IMR-90 (cell line): Measurements from ENCODE around the gene DIO1. TPM values are rescaled to one million over a fixed set of nuclear protein-coding genes. Genes with fewer than 3 reads are reported as not detected.
A peak's percentile ranks its signal among the peaks of the same experiment; 100 is the strongest.

Experiments
- ATAC-seq: fragments of 200-7000 bp; cut with Tn5 transposase; 2 replicates; pipeline ENCODE4 v1.9.1; 2020; ENCODE audit warnings: low read depth, mild to moderate bottlenecking, moderate library complexity
- BruUV-seq: library from RNA; stranded (reverse); fragments of 400-500 nt; replicated peaks from 2 replicates; lab custom pipeline; 2021; lab: Mats Ljungman, UMichigan
- CTCF ChIA-PET: fragments of 300-600 bp; formaldehyde crosslinking; extraction: SDS; loops from one replicate; lab custom pipeline; 2021; ENCODE audit warnings: antibody characterized with exemption; lab: Yijun Ruan, JAX
- POLR2A ChIA-PET: fragments of 300-600 bp; sonication (Branson Sonifier 250); formaldehyde crosslinking; loops from one replicate; lab custom pipeline; 2022; ENCODE audit warnings: antibody characterized with exemption; ENCODE audit not compliant: unreplicated experiment; lab: Charles Lee
- DNase-seq: peaks from one replicate; pipeline ENCODE4 v3.0.0; 2013
- H2AFZ ChIP-seq: replicated peaks from 2 replicates; pipeline ENCODE3; 2013; ENCODE audit warnings: low read length, mild to moderate bottlenecking; ENCODE audit not compliant: poor library complexity
- H2AK5ac ChIP-seq: 2 replicates; pipeline ENCODE4 v1.6.1; 2013; ENCODE audit warnings: low read depth, low read length, inconsistent platforms
- H2AK9ac ChIP-seq: replicated peaks from 2 replicates; pipeline ENCODE3; 2013; ENCODE audit warnings: mild to moderate bottlenecking, low read depth, low read length, moderate library complexity; ENCODE audit not compliant: poor library complexity
- H2BK120ac ChIP-seq: 2 replicates; pipeline ENCODE4 v1.6.1; 2013; ENCODE audit warnings: low read depth, low read length, inconsistent platforms
- H2BK15ac ChIP-seq: 3 replicates; pipeline ENCODE4 v1.6.1; 2013; ENCODE audit warnings: low read depth, low read length, inconsistent platforms
- H2BK20ac ChIP-seq: 2 replicates; pipeline ENCODE4 v1.6.1; 2013; ENCODE audit warnings: low read depth, mild to moderate bottlenecking, inconsistent platforms, low read length, moderate library complexity
- H2BK5ac ChIP-seq: 2 replicates; pipeline ENCODE4 v1.6.1; 2013; ENCODE audit warnings: mild to moderate bottlenecking, low read depth, low read length, inconsistent platforms; ENCODE audit not compliant: poor library complexity, severe bottlenecking
- H3K14ac ChIP-seq: replicated peaks from 2 replicates; pipeline ENCODE4 v1.6.1; 2013; ENCODE audit warnings: low read depth, low read length, inconsistent platforms
- H3K18ac ChIP-seq: 2 replicates; pipeline ENCODE4 v1.6.1; 2013; ENCODE audit warnings: low read depth, low read length, control low read depth
- H3K23ac ChIP-seq: 2 replicates; pipeline ENCODE4 v1.6.1; 2013; ENCODE audit warnings: low read depth, low read length, inconsistent platforms
- H3K27ac ChIP-seq: 2 replicates; pipeline ENCODE4 v1.5.1; 2013; ENCODE audit warnings: mild to moderate bottlenecking, control low read depth, low read length; ENCODE audit not compliant: insufficient read depth
- H3K27me3 ChIP-seq: 2 replicates; pipeline ENCODE4 v1.6.1; 2013; ENCODE audit warnings: low read length; ENCODE audit not compliant: control insufficient read depth, insufficient read depth
- H3K36me3 ChIP-seq: 2 replicates; pipeline ENCODE4 v1.6.1; 2013; ENCODE audit warnings: low read length, mixed read lengths; ENCODE audit not compliant: control insufficient read depth, insufficient read depth
- H3K4ac ChIP-seq: 2 replicates; pipeline ENCODE4 v1.6.1; 2013; ENCODE audit warnings: low read depth, low read length, inconsistent platforms
- H3K4me1 ChIP-seq: 2 replicates; pipeline ENCODE4 v1.6.1; 2013; ENCODE audit warnings: low read length, mixed read lengths; ENCODE audit not compliant: control insufficient read depth, insufficient read depth
- H3K4me2 ChIP-seq: 2 replicates; pipeline ENCODE4 v1.6.1; 2013; ENCODE audit warnings: low read depth, mild to moderate bottlenecking, control low read depth, low read length, moderate library complexity
- H3K4me3 ChIP-seq: 2 replicates; pipeline ENCODE4 v1.5.1; 2013; ENCODE audit warnings: low read depth, mild to moderate bottlenecking, control low read depth, low read length, moderate library complexity; ENCODE audit not compliant: insufficient read depth
- H3K56ac ChIP-seq: 2 replicates; pipeline ENCODE4 v1.6.1; 2013; ENCODE audit warnings: low read length, inconsistent platforms; ENCODE audit not compliant: insufficient read depth; ENCODE audit errors: extremely low read depth
- H3K79me1 ChIP-seq, 2 experiments: 2 replicates each; pipeline ENCODE4 v1.6.1; 2013; ENCODE audit warnings: low read length in 2 of 2, inconsistent platforms in 1 of 2, low read depth in 1 of 2
- H3K9ac ChIP-seq: 2 replicates; pipeline ENCODE4 v1.6.1; 2013; ENCODE audit warnings: low read depth, low read length, control low read depth
- H3K9me1 ChIP-seq: 2 replicates; pipeline ENCODE4 v1.6.1; 2013; ENCODE audit warnings: low read length, inconsistent platforms; ENCODE audit not compliant: insufficient read depth
- H3K9me3 ChIP-seq: 2 replicates; pipeline ENCODE4 v1.6.1; 2013; ENCODE audit warnings: low read length; ENCODE audit not compliant: control insufficient read depth, insufficient read depth
- H4K20me1 ChIP-seq: 2 replicates; pipeline ENCODE4 v1.6.1; 2013; ENCODE audit warnings: low read length, inconsistent platforms; ENCODE audit not compliant: insufficient read depth
- H4K5ac ChIP-seq: 2 replicates; pipeline ENCODE4 v1.6.1; 2013; ENCODE audit warnings: mild to moderate bottlenecking, low read depth, low read length, control low read depth
- H4K8ac ChIP-seq, 2 experiments: 2 replicates each; pipeline ENCODE4 v1.6.1; 2013; ENCODE audit warnings: low read depth in 2 of 2, low read length in 2 of 2, control low read depth in 1 of 2, inconsistent platforms in 1 of 2
- H4K91ac ChIP-seq: 2 replicates; pipeline ENCODE4 v1.6.1; 2013; ENCODE audit warnings: low read depth, low read length, inconsistent platforms; ENCODE audit not compliant: insufficient read depth
- BHLHE40 ChIP-seq: fragments of 150-350 bp; IDR thresholded peaks from 2 replicates; pipeline ENCODE4 v1.6.1; 2016; ENCODE audit warnings: mild to moderate bottlenecking, low read depth, low read length
- CEBPB ChIP-seq: IDR thresholded peaks from 2 replicates; pipeline ENCODE4 v1.6.1; 2012; ENCODE audit warnings: low read depth, low read length, improper control_type of control experiment
- CHD1 ChIP-seq: IDR thresholded peaks from 2 replicates; pipeline ENCODE4 v1.6.1; 2012; ENCODE audit warnings: low read depth, low read length, improper control_type of control experiment
- CTCF ChIP-seq: conservative IDR thresholded peaks from 2 replicates; pipeline ENCODE4 v1.5.1; 2012; ENCODE audit warnings: mild to moderate bottlenecking, low read depth, low read length, improper control_type of control experiment
- ELK1 ChIP-seq: fragments of 150-350 bp; IDR thresholded peaks from 2 replicates; pipeline ENCODE4 v1.6.1; 2016; ENCODE audit warnings: low read depth, mild to moderate bottlenecking, low read length, moderate library complexity, borderline replicate concordance
- FOS ChIP-seq: fragments of 150-350 bp; IDR thresholded peaks from 2 replicates; pipeline ENCODE4 v1.6.1; 2016; ENCODE audit warnings: low read depth, low read length
- MAFK ChIP-seq: IDR thresholded peaks from 2 replicates; pipeline ENCODE4 v1.6.1; 2012; ENCODE audit warnings: low read depth, low read length, improper control_type of control experiment
- MAZ ChIP-seq: IDR thresholded peaks from 2 replicates; pipeline ENCODE4 v1.6.1; 2012; ENCODE audit warnings: low read depth, mild to moderate bottlenecking, low read length, improper control_type of control experiment, moderate library complexity, borderline replicate concordance
- MXI1 ChIP-seq: IDR thresholded peaks from 2 replicates; pipeline ENCODE4 v1.6.1; 2012; ENCODE audit warnings: low read depth, mild to moderate bottlenecking, low read length, moderate library complexity, borderline replicate concordance
- NFE2L2 ChIP-seq: fragments of 150-350 bp; IDR thresholded peaks from 2 replicates; pipeline ENCODE4 v1.6.1; 2016; ENCODE audit warnings: low read depth, mild to moderate bottlenecking, low read length
- RFX5 ChIP-seq: IDR thresholded peaks from 2 replicates; pipeline ENCODE4 v1.8.0; 2012; ENCODE audit warnings: low read depth, mild to moderate bottlenecking, low read length, moderate library complexity
- SMC3 ChIP-seq: fragments of 150-350 bp; IDR thresholded peaks from 2 replicates; pipeline ENCODE4 v1.6.1; 2016; ENCODE audit warnings: low read depth, mild to moderate bottlenecking, antibody characterized with exemption, low read length, moderate library complexity
- USF2 ChIP-seq: fragments of 150-350 bp; IDR thresholded peaks from 2 replicates; pipeline ENCODE4 v1.6.1; 2017; ENCODE audit warnings: mild to moderate bottlenecking, antibody characterized with exemption, low read length, low read depth
- WGBS, 2 experiments: methylation state at CpG; one replicate each; pipeline versions ENCODE4 v1.1.5 to v1.1.7; 2013; ENCODE audit warnings: missing lambda C conversion rate in 2 of 2; ENCODE audit not compliant: insufficient read length in 1 of 2; ENCODE audit errors: extremely low coverage in 2 of 2; 5-methylcytosine and 5-hydroxymethylcytosine counted together
- dilution Hi-C: fragments of 300-500 bp; cut with HindIII; formaldehyde crosslinking; loops from one replicate; pipeline ENCODE4 v1.14.3; 2018; ENCODE audit warnings: low sequenced_read_pairs; ENCODE audit not compliant: unreplicated experiment
- in situ Hi-C: fragments of 300-500 bp; cut with MboI; formaldehyde crosslinking; loops from 3 replicates; pipeline ENCODE4 v1.14.3; 2019; ENCODE audit warnings: low sequenced_read_pairs, inconsistent platforms, mixed read lengths
- intact Hi-C: fragments of 100-400 bp; cut with micrococcal nuclease; formaldehyde crosslinking; loops from 2 replicates; pipeline ENCODE4 v1.10.0; 2022
- polyA plus RNA-seq, 3 experiments: library from polyadenylated mRNA; depleted of rRNA; stranded (reverse); fragments of >200 nt; gene quantifications; 2 replicates each; pipeline ENCODE4 v1.2.3, GENCODE V29; 2012; ENCODE audit warnings: low replicate concordance in 1 of 3
- total RNA-seq: library from RNA; depleted of rRNA; stranded (reverse); fragments of >200 nt; gene quantifications from 2 replicates; pipeline ENCODE4 v1.2.3, GENCODE V29; 2012

The DIO1 gene
- total and polyA plus RNA-seq, 2 of the 4 experiments (the other 2 are of a cell fraction), result not detected

GRCh38 chr1:53902235-53903138 lies 8.5 kb downstream of the DIO1 start:
- 41% methylated on average over 2 of the region's 7 CpGs; no CpG with 5 or more reads in 1 of the 2 experiments for WGBS, 2 experiments
- H4K91ac ChIP-seq, result no peak overlapping the region
- H3K36me3 ChIP-seq, result no peaks in the 10 kb centered on the region; the same call in 1 of the 2 replicates
- no peak overlapping the region for H3K23ac ChIP-seq
- peaks cover 11% of the 10 kb centered on the region for H3K9me1 ChIP-seq
- no peak overlapping the region for H4K5ac ChIP-seq
- no peak overlapping the region for H3K4me2 ChIP-seq
- no peaks in the 10 kb centered on the region for H3K9me3 ChIP-seq
- dilution Hi-C loops (no loop called here), in situ Hi-C loops (no loop called here), intact Hi-C loops (no loop called here)
- DNase-seq, result no peak
- no peak overlapping the region for H3K56ac ChIP-seq
- H3K27ac ChIP-seq, result no peak overlapping the region
- H3K4me1 ChIP-seq, result peaks cover 14% of the 10 kb centered on the region
- H2BK120ac ChIP-seq, result no peak overlapping the region
- no peak overlapping the region for H4K8ac ChIP-seq
- no peak overlapping the region for H2BK5ac ChIP-seq
- CTCF ChIA-PET, result no interaction called here
- H3K18ac ChIP-seq, result no peak overlapping the region
- no peaks in the 10 kb centered on the region; a peak in 1 of 4 replicates for H3K79me1 ChIP-seq
- peak; percentile 62; the same call in 1 of the 2 replicates for ATAC-seq
- H2AK9ac ChIP-seq, result no peak overlapping the region
- H2AFZ ChIP-seq, result no peak overlapping the region
- H4K20me1 ChIP-seq, result peaks cover 4% of the 10 kb centered on the region; the same call in 1 of the 2 replicates
- H3K14ac ChIP-seq, result no peak overlapping the region
- H3K9ac ChIP-seq, result no peak overlapping the region; the same call in 1 of the 2 replicates
- H2AK5ac ChIP-seq, result no peak overlapping the region
- BruUV-seq, result no TSS peak
- H3K4me3 ChIP-seq, result no peak overlapping the region
- POLR2A ChIA-PET, result no interaction called here
- H3K4ac ChIP-seq, result peak overlapping the region; percentile 13; the same call in 1 of the 2 replicates
- no peaks in the 10 kb centered on the region for H3K27me3 ChIP-seq
- no peak overlapping the region for H2BK15ac ChIP-seq
- H2BK20ac ChIP-seq, result no peak overlapping the region; the same call in 1 of the 2 replicates
- no peak for TF ChIP-seq MAFK
- no peak for TF ChIP-seq BHLHE40
- no peak for TF ChIP-seq RFX5
- no peak for TF ChIP-seq MAZ
- TF ChIP-seq FOS, result no peak
- TF ChIP-seq CEBPB, result no peak
- no peak for TF ChIP-seq ELK1
- no peak for TF ChIP-seq USF2
- TF ChIP-seq CHD1, result no peak
- no peak for TF ChIP-seq CTCF
- no peak for TF ChIP-seq SMC3
- TF ChIP-seq MXI1, result no peak
- TF ChIP-seq NFE2L2, result no peak
